Measurements from ENCODE around the gene ARMH4.

DNA sequence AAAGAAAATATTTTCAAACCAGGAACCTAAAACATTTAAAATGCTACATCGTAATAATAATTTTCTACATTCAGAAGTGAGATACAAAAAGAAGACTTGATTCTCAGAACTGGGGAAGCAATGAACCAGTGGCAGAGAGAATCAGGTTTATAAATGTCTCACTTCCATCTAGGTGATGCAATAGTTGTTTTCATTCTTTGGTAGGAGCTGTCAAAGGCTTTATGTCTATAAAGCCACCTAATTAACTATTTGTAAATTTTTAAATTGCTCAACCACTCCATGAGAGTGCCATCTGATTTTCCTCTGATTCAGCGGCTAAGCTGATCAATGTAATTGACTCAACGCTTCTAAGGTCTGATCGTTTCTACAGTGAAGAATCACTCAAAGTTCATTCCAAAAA, 66.1 kb downstream of the ARMH4 start:
- TF ChIP-seq POLR2A (IDR thresholded peaks at IDR 0.05), result no peak
- TF ChIP-seq, protein P1, sequence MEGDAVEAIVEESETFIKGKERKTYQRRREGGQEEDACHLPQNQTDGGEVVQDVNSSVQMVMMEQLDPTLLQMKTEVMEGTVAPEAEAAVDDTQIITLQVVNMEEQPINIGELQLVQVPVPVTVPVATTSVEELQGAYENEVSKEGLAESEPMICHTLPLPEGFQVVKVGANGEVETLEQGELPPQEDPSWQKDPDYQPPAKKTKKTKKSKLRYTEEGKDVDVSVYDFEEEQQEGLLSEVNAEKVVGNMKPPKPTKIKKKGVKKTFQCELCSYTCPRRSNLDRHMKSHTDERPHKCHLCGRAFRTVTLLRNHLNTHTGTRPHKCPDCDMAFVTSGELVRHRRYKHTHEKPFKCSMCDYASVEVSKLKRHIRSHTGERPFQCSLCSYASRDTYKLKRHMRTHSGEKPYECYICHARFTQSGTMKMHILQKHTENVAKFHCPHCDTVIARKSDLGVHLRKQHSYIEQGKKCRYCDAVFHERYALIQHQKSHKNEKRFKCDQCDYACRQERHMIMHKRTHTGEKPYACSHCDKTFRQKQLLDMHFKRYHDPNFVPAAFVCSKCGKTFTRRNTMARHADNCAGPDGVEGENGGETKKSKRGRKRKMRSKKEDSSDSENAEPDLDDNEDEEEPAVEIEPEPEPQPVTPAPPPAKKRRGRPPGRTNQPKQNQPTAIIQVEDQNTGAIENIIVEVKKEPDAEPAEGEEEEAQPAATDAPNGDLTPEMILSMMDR (IDR thresholded peaks at IDR 0.05), result no peak

Data from transverse colon (tissue), 3 donors.